ENCODE measurements around the gene TIAM2.

The TIAM2 gene

GRCh38 chr6:155187106-155187505 lies 192.0 kb downstream of the TIAM2 start:
- no peak overlapping the region for H3K4me3 ChIP-seq (replicated peaks; ENCODE audit: low read depth, low read length)
- no peak for TF ChIP-seq CTCF (IDR thresholded peaks at IDR 0.05; ENCODE audit: low read depth, low read length, missing control alignments)
- no peak for DNase-seq (ENCODE audit: extremely low read depth, low read depth)

- no peak for TF ChIP-seq CTCF (IDR thresholded peaks at IDR 0.05; ENCODE audit: low read depth, low read length, missing control alignments)
- no peak for DNase-seq (ENCODE audit: extremely low read depth, low read depth)
- H3K4me3 ChIP-seq (replicated peaks; ENCODE audit: low read depth, low read length) = peak overlapping the region; percentile 18
These were observed 193.0 kb downstream of the TIAM2 start for GRCh38 chr6:155187994-155188706.

GRCh38 chr6:155188707-155189496 lies 193.8 kb downstream of the TIAM2 start:
- no peak overlapping the region for H3K4me3 ChIP-seq (replicated peaks; ENCODE audit: low read depth, low read length)
- peak; percentile 99 for DNase-seq (ENCODE audit: extremely low read depth, low read depth)
- no peak for TF ChIP-seq CTCF (IDR thresholded peaks at IDR 0.05; ENCODE audit: low read depth, low read length, missing control alignments)

- DNase-seq (ENCODE audit: extremely low read depth, low read depth) = no peak
- TF ChIP-seq CTCF (IDR thresholded peaks at IDR 0.05; ENCODE audit: low read depth, low read length, missing control alignments) = no peak
These were observed 195.6 kb downstream of the TIAM2 start for GRCh38 chr6:155190677-155191076.

GRCh38 chr6:155193526-155193925 lies 198.4 kb downstream of the TIAM2 start:
- no peak for TF ChIP-seq CTCF (IDR thresholded peaks at IDR 0.05; ENCODE audit: low read depth, low read length, missing control alignments)
- DNase-seq (ENCODE audit: extremely low read depth, low read depth) = no peak
- H3K4me3 ChIP-seq (replicated peaks; ENCODE audit: low read depth, low read length) = no peak overlapping the region

More at GRCh38 chr6:155190677-155191076, 195.6 kb downstream of the TIAM2 start:
- no peak overlapping the region for H3K4me3 ChIP-seq (replicated peaks; ENCODE audit: low read depth, low read length)

- no peak for TF ChIP-seq CTCF (IDR thresholded peaks at IDR 0.05; ENCODE audit: low read depth, low read length, missing control alignments)
- H3K4me3 ChIP-seq (replicated peaks; ENCODE audit: low read depth, low read length) = no peak overlapping the region
- no peak for DNase-seq (ENCODE audit: extremely low read depth, low read depth)
These were observed 199.3 kb downstream of the TIAM2 start for GRCh38 chr6:155194399-155194798.

Data from HFF-Myc (cell line).